GM12878 (cell line): Measurements from ENCODE around the gene PTPRC. TPM values are rescaled to one million over a fixed set of nuclear protein-coding genes. Genes with fewer than 3 reads are reported as not detected.
A peak's percentile ranks its signal among the peaks of the same experiment; 100 is the strongest.

ENCODE experiments used
- BRCA1 ChIP-seq: IDR thresholded peaks from 2 replicates; pipeline ENCODE4 v1.6.1; 2011; ENCODE audit warnings: low read depth, low read length, improper control_type of control experiment
- CBFB ChIP-seq: IDR thresholded peaks from 2 replicates; pipeline ENCODE4 v1.6.1; 2016; ENCODE audit warnings: antibody characterized with exemption, low read depth
- CHD1 ChIP-seq: IDR thresholded peaks from 2 replicates; pipeline ENCODE4 v1.6.1; 2012; ENCODE audit warnings: low read depth, low read length, improper control_type of control experiment
- DPF2 ChIP-seq: fragments of 450-650 bp; IDR thresholded peaks from 2 replicates; pipeline ENCODE4 v1.6.1; 2017; ENCODE audit warnings: mild to moderate bottlenecking
- E2F8 ChIP-seq: fragments of 450-650 bp; IDR thresholded peaks from 2 replicates; pipeline ENCODE4 v1.6.1; 2018; ENCODE audit warnings: mild to moderate bottlenecking, low read depth, moderate library complexity; ENCODE audit not compliant: partially characterized antibody
- EP300 ChIP-seq, 2 experiments: fragments of 150-350 bp in 1 of 2; IDR thresholded peaks; 2 replicates each; pipeline ENCODE4 v1.6.1; 2011 to 2012; ENCODE audit warnings: low read depth in 2 of 2, low read length in 2 of 2, borderline replicate concordance in 1 of 2, improper control_type of control experiment in 1 of 2, inconsistent platforms in 1 of 2; ENCODE audit not compliant: control insufficient read depth in 1 of 2
- HDGF ChIP-seq: fragments of 450-650 bp; IDR thresholded peaks from 2 replicates; pipeline ENCODE4 v1.6.1; 2016; ENCODE audit warnings: antibody characterized with exemption
- IKZF1 ChIP-seq: fragments of 450-650 bp; conservative IDR thresholded peaks from 2 replicates; pipeline ENCODE4 v1.6.1; 2017; ENCODE audit warnings: antibody characterized with exemption, mild to moderate bottlenecking
- LARP7 ChIP-seq: fragments of 450-650 bp; IDR thresholded peaks from 2 replicates; pipeline ENCODE4 v1.6.1; 2017; ENCODE audit warnings: mild to moderate bottlenecking
- MTA3 ChIP-seq: IDR thresholded peaks from 2 replicates; pipeline ENCODE4 v1.6.1; 2012; ENCODE audit warnings: low read length, inconsistent platforms, borderline replicate concordance
- MXI1 ChIP-seq: fragments of 150-350 bp; IDR thresholded peaks from 2 replicates; pipeline ENCODE4 v1.6.1; 2011; ENCODE audit warnings: low read depth, mild to moderate bottlenecking, inconsistent platforms, low read length, improper control_type of control experiment
- MYC ChIP-seq: IDR thresholded peaks from 2 replicates; pipeline ENCODE4 v1.6.1; 2011; ENCODE audit warnings: mild to moderate bottlenecking, low read length, moderate library complexity, inconsistent platforms; ENCODE audit not compliant: insufficient read depth, insufficient replicate concordance, insufficient read length, severe bottlenecking
- NBN ChIP-seq: fragments of 450-650 bp; IDR thresholded peaks from 2 replicates; pipeline ENCODE4 v1.6.1; 2016
- PAX5 ChIP-seq: IDR thresholded peaks from 2 replicates; pipeline ENCODE4 v1.6.1; 2011; ENCODE audit warnings: low read depth, low read length, borderline replicate concordance
- RAD21 ChIP-seq: IDR thresholded peaks from 2 replicates; pipeline ENCODE4 v1.6.1; 2011; ENCODE audit warnings: mild to moderate bottlenecking, low read depth, low read length, moderate library complexity; ENCODE audit not compliant: insufficient read depth
- RB1 ChIP-seq: fragments of 450-650 bp; formaldehyde crosslinking; IDR thresholded peaks from 2 replicates; pipeline ENCODE4 v1.6.1; 2017; ENCODE audit warnings: mild to moderate bottlenecking, borderline replicate concordance
- RFX5 ChIP-seq: IDR thresholded peaks from 2 replicates; pipeline ENCODE4 v1.6.1; 2011; ENCODE audit warnings: low read depth, low read length, improper control_type of control experiment
- SMAD5 ChIP-seq: IDR thresholded peaks from 2 replicates; pipeline ENCODE4 v1.6.1; 2016; ENCODE audit warnings: antibody characterized with exemption, low read depth
- SREBF1 ChIP-seq: IDR thresholded peaks from 2 replicates; pipeline ENCODE4 v1.6.1; 2012; ENCODE audit warnings: mild to moderate bottlenecking, low read length
- ZNF207 ChIP-seq: fragments of 450-650 bp; IDR thresholded peaks from 2 replicates; pipeline ENCODE4 v1.6.1; 2014; ENCODE audit warnings: antibody characterized with exemption, mild to moderate bottlenecking, borderline replicate concordance
- ZNF622 ChIP-seq: fragments of 450-650 bp; IDR thresholded peaks from 2 replicates; pipeline ENCODE4 v1.6.1; 2017; ENCODE audit warnings: mild to moderate bottlenecking, inconsistent platforms
- polyA plus RNA-seq, 11 experiments: library from polyadenylated mRNA; depleted of rRNA in 4 of 11; unstranded in 6 of 11; stranded (reverse) in 5 of 11; fragments of >200 nt; fragmentation: Nextera tagmentation in 4 of 11; fragmentation: Illumina TruSeq in 1 of 11; extraction: Ambion mirVana in 4 of 11; extraction: Trizol in 1 of 11; gene quantifications; 1 replicate in 1 of 11; 2 replicates in 10 of 11; pipeline versions ENCODE4 v1.2.1 to v1.2.3, GENCODE V29; 2011 to 2016; ENCODE audit warnings: inconsistent platforms in 2 of 11, missing spikeins in 2 of 11, low read depth in 1 of 11
- total RNA-seq, 4 experiments: library from RNA; depleted of rRNA in 3 of 4; stranded (reverse); fragments of >200 nt in 3 of 4; fragmentation: Illumina TruSeq in 1 of 4; extraction: Trizol in 1 of 4; gene quantifications; 2 replicates each; pipeline versions ENCODE4 v1.2.1 to v1.2.3, GENCODE V29; 2013 to 2021
- TF ChIP-seq, protein P1 (sequence below): fragments of 450-650 bp; IDR thresholded peaks from 2 replicates; pipeline ENCODE4 v1.6.1; 2016; ENCODE audit warnings: mild to moderate bottlenecking

The PTPRC gene
- total and polyA plus RNA-seq, 10 of the 15 experiments (the other 5 are each of a cell fraction or from before 2014, with no cell fraction given): 72.9 to 221 (median 118) TPM

DNA sequence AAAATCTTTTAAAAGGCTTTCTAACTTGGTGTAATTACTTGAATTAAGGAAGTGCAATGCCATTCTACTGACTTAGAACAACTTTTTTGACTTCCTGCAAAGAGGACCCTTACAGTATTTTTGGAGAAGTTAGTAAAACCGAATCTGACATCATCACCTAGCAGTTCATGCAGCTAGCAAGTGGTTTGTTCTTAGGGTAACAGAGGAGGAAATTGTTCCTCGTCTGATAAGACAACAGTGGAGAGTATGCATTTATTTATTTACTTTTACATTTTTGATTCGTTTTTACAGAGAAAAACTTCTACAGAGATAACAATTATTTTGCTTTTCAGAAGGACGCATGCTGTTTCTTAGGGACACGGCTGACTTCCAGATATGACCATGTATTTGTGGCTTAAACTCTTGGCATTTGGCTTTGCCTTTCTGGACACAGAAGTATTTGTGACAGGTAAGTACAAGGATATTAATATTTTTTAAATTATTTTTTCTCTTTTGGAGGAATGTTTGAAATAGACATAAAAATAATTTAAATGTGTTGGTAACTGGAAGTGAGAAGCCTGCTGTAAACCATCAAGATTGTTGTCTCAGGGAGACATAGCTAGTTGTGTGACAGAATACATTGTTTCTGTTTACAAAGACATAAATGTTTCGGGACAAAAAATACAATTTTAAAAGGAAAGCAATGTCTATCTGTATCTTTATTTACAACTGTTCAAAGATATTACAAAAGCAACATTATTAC lies at the start of gene PTPRC (continued):
- TF ChIP-seq E2F8 (peak; percentile 0), PAX5 (no peak), EP300 (IDR thresholded peaks at IDR 0.05; ENCODE audit: borderline replicate concordance in 1 of 2, control insufficient read depth in 1 of 2, low read depth in 2 of 2, low read length in 2 of 2) (peak in 1 of 2 experiments; percentile 75; a peak in 2 of 4 replicates), MTA3 (peak; percentile 87), CHD1 (no peak), SREBF1 (no peak), RFX5 (no peak), RAD21 (peak; percentile 24; the same call in 1 of the 2 replicates), BRCA1 (no peak), HDGF (no peak), SMAD5 (0 out of 2 replicates have a peak, but pooled peaks have one; percentile 41), ZNF622 (no peak), MXI1 (0 out of 2 replicates have a peak, but pooled peaks have one; percentile 22), ZNF207 (no peak), MYC (no peak), LARP7 (no peak), CBFB (0 out of 2 replicates have a peak, but pooled peaks have one; percentile 37), RB1 (peak; percentile 26; the same call in 1 of the 2 replicates), IKZF1 (peak; percentile 70), NBN (peak; percentile 64; the same call in 1 of the 2 replicates), DPF2 (peak; percentile 65)
- TF ChIP-seq, protein P1, sequence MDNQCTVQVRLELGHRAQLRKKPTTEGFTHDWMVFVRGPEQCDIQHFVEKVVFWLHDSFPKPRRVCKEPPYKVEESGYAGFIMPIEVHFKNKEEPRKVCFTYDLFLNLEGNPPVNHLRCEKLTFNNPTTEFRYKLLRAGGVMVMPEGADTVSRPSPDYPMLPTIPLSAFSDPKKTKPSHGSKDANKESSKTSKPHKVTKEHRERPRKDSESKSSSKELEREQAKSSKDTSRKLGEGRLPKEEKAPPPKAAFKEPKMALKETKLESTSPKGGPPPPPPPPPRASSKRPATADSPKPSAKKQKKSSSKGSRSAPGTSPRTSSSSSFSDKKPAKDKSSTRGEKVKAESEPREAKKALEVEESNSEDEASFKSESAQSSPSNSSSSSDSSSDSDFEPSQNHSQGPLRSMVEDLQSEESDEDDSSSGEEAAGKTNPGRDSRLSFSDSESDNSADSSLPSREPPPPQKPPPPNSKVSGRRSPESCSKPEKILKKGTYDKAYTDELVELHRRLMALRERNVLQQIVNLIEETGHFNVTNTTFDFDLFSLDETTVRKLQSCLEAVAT: peak; percentile 80
